HG03460 (cell line): ENCODE results near the gene ZCCHC2.

Experiments
- ATAC-seq: cut with Tn5 transposase; IDR thresholded peaks from one replicate; pipeline ENCODE4 v1.9.1; 2021; ENCODE audit not compliant: unreplicated experiment

Gene ZCCHC2

GRCh38 chr18:62605685-62606084, 82.9 kb downstream of the ZCCHC2 start:
- ATAC-seq = no peak

DNA sequence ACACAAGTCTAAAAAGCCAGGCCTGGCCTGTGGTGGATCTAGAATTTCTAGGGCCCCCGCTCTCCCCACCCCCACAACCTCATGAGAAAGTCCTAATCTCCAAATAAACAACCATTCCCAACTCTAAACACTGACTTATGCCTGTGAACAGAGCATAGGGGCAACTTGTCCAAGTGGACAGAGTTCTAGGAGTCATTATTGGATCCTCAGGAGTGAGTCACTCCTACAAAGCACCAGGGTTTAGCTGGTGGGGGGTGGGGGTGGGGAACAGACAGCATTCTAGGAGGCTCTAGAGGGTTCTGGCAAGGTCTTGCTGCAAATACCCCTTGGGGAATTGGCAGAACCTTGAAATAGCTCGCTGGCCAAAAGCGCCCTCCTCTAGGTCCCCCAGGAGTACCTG, 83.3 kb downstream of the ZCCHC2 start:
- ATAC-seq = no peak

- no peak for ATAC-seq
Measured at GRCh38 chr18:62607302-62607701, 84.5 kb downstream of the ZCCHC2 start.

DNA sequence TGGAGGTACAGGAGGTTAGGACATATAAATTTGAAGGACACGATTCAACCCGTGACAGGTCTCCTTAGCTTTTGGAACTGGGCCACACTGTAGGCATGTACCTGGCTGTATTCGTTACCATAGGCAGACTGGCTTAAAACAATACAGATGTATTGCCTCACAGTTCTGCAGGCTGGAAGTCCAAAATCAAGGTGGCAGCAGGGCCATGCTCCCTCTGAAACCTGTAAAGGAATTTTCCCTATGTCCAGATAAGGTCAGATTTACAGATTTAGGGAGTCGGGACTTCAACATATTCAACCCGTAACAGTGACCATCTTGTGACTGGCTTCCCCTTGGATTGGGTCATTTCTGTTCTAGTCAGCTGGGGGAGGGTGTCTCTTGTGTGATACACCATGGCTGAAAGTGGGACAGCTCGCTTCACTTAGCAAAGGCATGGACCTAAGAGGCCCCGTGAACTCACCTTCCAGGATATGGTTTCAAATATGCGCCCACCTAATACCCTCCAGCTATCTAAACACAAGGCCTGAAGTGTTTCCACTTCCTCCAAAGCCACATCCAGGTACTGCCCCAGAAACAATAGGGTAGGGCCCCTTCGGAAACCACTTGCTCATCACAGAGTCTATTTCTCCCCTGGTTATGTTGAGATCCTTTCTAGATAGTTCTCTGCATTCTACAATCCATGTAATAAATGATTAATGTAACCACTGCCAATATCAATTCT, 85.0 kb downstream of the ZCCHC2 start:
- ATAC-seq = no peak

GRCh38 chr18:62609764-62610163, 86.9 kb downstream of the ZCCHC2 start:
- ATAC-seq = no peak

GRCh38 chr18:62610351-62610700, 87.5 kb downstream of the ZCCHC2 start:
- no peak for ATAC-seq

DNA sequence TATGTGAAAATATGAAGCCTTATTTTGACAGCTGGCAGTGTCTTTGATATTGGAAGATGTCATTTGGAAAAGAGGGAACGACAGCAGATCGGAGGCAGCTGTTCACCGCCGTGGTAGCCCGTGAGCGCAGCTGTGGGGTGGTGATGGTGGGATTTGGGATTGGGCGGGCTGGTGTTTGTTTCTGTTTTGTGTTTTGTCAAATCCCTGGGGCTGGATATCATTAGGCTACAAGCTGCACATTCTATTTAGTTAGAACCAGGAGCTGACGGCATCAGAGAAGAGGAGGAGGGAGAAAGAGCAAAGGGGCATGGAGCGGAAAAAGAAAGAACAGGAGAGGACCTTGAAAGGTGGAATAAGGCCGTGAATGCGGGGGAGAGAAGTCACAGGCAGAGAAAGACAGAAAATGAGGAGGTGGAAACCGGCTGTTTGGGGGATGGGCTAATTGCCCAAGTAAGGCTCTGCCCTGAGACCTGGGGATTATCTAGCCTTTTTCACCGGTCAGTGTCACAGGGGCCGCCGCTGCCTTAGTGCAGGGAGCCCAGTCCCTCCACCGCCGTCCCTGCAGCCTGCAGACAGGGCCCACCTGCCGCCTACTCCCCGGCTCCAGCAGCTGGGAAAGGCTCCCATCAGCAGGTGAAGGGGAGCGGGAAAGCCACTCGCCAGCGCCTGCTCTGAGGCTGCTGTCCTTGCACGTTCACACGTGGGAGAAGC, 88.0 kb downstream of the ZCCHC2 start:
- no peak for ATAC-seq

DNA sequence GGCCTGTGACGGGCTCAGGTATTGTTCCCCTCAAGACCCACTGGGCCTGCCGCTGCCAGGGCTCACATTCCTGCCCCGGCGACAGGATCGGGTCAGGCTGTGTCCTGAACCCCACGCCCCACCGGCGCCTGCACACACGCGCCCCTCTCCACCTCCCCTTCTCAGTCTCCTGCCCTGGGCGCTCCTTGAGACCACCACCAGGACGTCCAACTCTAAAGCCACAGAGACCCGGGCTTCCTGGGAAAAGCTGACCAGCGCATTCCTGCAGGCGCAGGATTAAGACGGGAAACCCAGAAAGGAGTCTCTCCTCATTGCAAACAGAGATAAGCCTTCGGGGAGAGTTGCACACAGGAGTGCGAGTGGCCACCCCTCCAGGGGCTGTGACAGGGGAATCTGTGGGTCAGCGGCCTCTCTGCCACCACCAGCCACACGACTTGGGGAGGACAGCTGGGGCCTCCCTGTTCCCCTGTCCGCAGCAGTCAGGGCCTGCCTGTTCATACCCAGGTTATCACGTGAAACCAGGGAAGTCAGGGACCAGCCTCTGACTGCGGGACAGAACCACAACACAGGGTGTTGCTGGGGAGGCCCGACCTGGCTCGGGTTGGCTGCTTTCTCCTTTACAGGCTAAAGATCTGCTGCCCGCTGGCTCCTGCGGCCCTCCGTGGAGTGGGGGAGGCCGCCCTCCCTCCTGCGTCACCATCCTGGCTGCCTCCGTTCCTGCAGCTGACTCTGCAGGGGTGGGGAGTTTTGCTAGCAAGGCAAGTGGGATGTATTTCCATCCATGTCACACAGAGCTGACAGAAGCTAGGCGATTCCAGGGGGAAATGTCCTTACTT, 88.8 kb downstream of the ZCCHC2 start:
- ATAC-seq = no peak

GRCh38 chr18:62612289-62612645, 89.4 kb downstream of the ZCCHC2 start:
- ATAC-seq = no peak

GRCh38 chr18:62612776-62613175, 90.0 kb downstream of the ZCCHC2 start:
- no peak for ATAC-seq

GRCh38 chr18:62614494-62614893, 91.7 kb downstream of the ZCCHC2 start:
- ATAC-seq = no peak

DNA sequence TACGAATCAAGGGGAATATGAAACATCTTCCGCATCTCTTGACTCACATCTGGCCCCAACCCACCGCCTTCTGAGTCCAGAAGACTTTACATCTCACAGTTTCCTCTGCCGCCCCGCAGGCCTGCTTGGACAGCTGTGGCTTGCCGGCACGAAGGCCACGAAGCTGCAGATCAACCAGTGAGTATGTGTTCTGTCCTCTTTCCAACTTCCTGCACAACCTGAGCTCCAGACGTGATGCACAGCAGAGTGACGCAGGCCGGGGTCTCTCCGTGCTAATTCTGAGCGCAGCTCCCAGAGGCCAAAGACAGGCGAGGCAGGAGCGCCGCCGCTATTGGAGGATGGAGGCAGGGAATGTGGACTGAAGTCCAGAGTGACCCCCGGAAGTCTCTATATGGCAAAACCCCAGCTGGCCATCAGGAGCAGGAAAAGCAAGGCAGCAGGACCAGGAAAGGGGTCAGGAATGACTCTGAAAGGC, 93.5 kb downstream of the ZCCHC2 start:
- no peak for ATAC-seq

GRCh38 chr18:62617793-62618591, 95.2 kb downstream of the ZCCHC2 start:
- ATAC-seq = no peak

GRCh38 chr18:62618735-62619134, 95.9 kb downstream of the ZCCHC2 start:
- ATAC-seq = no peak

- ATAC-seq = no peak
Measured at GRCh38 chr18:62621546-62621945, 98.7 kb downstream of the ZCCHC2 start.

- ATAC-seq = no peak
Measured at GRCh38 chr18:62625019-62625418, 102.2 kb downstream of the ZCCHC2 start.
